K562 (cell line): Measurements from ENCODE around the gene CDK5R2. TPM values are rescaled to one million over a fixed set of nuclear protein-coding genes. Genes with fewer than 3 reads are reported as not detected.

Source experiments
- CBX1 ChIP-seq: sonication (generic); IDR thresholded peaks from 2 replicates; pipeline ENCODE4 v1.6.1; 2016; ENCODE audit warnings: antibody characterized with exemption, low read depth, mild to moderate bottlenecking
- CEBPG ChIP-seq, 3 experiments: fragments of 200-800 bp in 1 of 3; sonication (Bioruptor generic) in 1 of 3; sonication (generic) in 1 of 3; formaldehyde crosslinking in 1 of 3; IDR thresholded peaks in 2 of 3; conservative IDR thresholded peaks in 1 of 3; 2 replicates each; pipeline versions ENCODE4 v1.6.1 to v1.8.0; 2016 to 2022; ENCODE audit warnings: missing compliant biosample characterization in 2 of 3, missing genetic modification characterization in 2 of 3, mild to moderate bottlenecking in 1 of 3, missing genetic modification reagents in 1 of 3
- CEBPZ ChIP-seq: fragments of 150-350 bp; IDR thresholded peaks from 2 replicates; pipeline ENCODE4 v1.6.1; 2014; ENCODE audit warnings: low read depth, mild to moderate bottlenecking, low read length, borderline replicate concordance
- CGGBP1 ChIP-seq: fragments of 250-450 bp; sonication (Bioruptor Pico); IDR thresholded peaks from 2 replicates; pipeline ENCODE4 v1.9.0; 2021; ENCODE audit warnings: mild to moderate bottlenecking
- CHD4 ChIP-seq: fragments of 200-600 bp; sonication (generic); IDR thresholded peaks from 3 replicates; pipeline ENCODE4 v1.6.1; 2012; ENCODE audit warnings: low read depth, mild to moderate bottlenecking, mixed read lengths, low read length, inconsistent platforms; ENCODE audit not compliant: insufficient read depth, insufficient replicate concordance, poor library complexity, severe bottlenecking
- DACH1 ChIP-seq: fragments of 450-650 bp; IDR thresholded peaks from 2 replicates; pipeline ENCODE4 v1.6.1; 2018; ENCODE audit not compliant: partially characterized antibody
- ETV5 ChIP-seq: sonication (generic); formaldehyde crosslinking; IDR thresholded peaks from 2 replicates; pipeline ENCODE4 v1.4.0; 2020; ENCODE audit warnings: low read depth, mild to moderate bottlenecking, missing genetic modification reagents
- HDAC2 ChIP-seq: fragments of 450-650 bp; IDR thresholded peaks from 2 replicates; pipeline ENCODE4 v1.6.1; 2016; ENCODE audit warnings: mild to moderate bottlenecking
- NCOA1 ChIP-seq: fragments of 450-650 bp; IDR thresholded peaks from 2 replicates; pipeline ENCODE4 v1.6.1; 2016; ENCODE audit warnings: low read depth
- NFXL1 ChIP-seq: fragments of 450-650 bp; formaldehyde crosslinking; IDR thresholded peaks from 2 replicates; pipeline ENCODE4 v1.4.0; 2021; ENCODE audit warnings: mild to moderate bottlenecking
- PTRF ChIP-seq: fragments of 450-650 bp; IDR thresholded peaks from 2 replicates; pipeline ENCODE4 v1.6.1; 2016; ENCODE audit warnings: mild to moderate bottlenecking, missing genetic modification characterization, missing compliant biosample characterization
- RAD21 ChIP-seq, 2 experiments: fragments of 250-450 bp in 1 of 2; fragments of 450-650 bp in 1 of 2; sonication (Bioruptor Pico) in 1 of 2; formaldehyde crosslinking in 1 of 2; IDR thresholded peaks in 1 of 2; conservative IDR thresholded peaks in 1 of 2; 2 replicates each; pipeline versions ENCODE4 v1.4.0 to v1.8.0; 2020 to 2022; ENCODE audit warnings: mild to moderate bottlenecking in 2 of 2, moderate library complexity in 1 of 2
- SIRT6 ChIP-seq: IDR thresholded peaks from one replicate; pipeline ENCODE4 v1.6.1; 2012; ENCODE audit warnings: low read depth, mild to moderate bottlenecking, control low read depth, inconsistent platforms, low read length, moderate library complexity
- TAF7 ChIP-seq: fragments of 450-650 bp; IDR thresholded peaks from 2 replicates; pipeline ENCODE4 v1.6.1; 2016; ENCODE audit warnings: missing genetic modification characterization, missing compliant biosample characterization
- ZBTB26 ChIP-seq: fragments of 450-650 bp; formaldehyde crosslinking; IDR thresholded peaks from 2 replicates; pipeline ENCODE4 v1.4.0; 2022; ENCODE audit warnings: missing genetic modification characterization
- ZKSCAN3 ChIP-seq: fragments of 250-450 bp; sonication (Bioruptor Pico); IDR thresholded peaks from 2 replicates; pipeline ENCODE4 v1.4.0; 2020
- ZNF197 ChIP-seq: fragments of 200-800 bp; sonication (Bioruptor generic); IDR thresholded peaks from 2 replicates; pipeline ENCODE4 v1.6.1; 2016; ENCODE audit warnings: low read depth, missing genetic modification characterization, missing compliant biosample characterization
- ZNF280A ChIP-seq: fragments of 450-650 bp; IDR thresholded peaks from 2 replicates; pipeline ENCODE4 v1.6.1; 2018; ENCODE audit warnings: mild to moderate bottlenecking, low read depth; ENCODE audit not compliant: partially characterized antibody
- ZNF644 ChIP-seq: fragments of 200-800 bp; sonication (Bioruptor generic); IDR thresholded peaks from 2 replicates; pipeline ENCODE4 v1.6.1; 2016; ENCODE audit warnings: low read depth, missing genetic modification characterization, missing compliant biosample characterization
- polyA plus RNA-seq, 8 experiments: library from polyadenylated mRNA; depleted of rRNA in 4 of 8; stranded (reverse) in 5 of 8; unstranded in 3 of 8; fragments of >200 nt; fragmentation: Nextera tagmentation in 2 of 8; fragmentation: Illumina TruSeq in 1 of 8; extraction: Ambion mirVana in 2 of 8; extraction: Trizol in 1 of 8; gene quantifications; 2 replicates each; pipeline versions ENCODE4 v1.2.1 to v1.2.3, GENCODE V29; 2011 to 2014; ENCODE audit warnings: inconsistent platforms in 1 of 8, missing spikeins in 1 of 8
- total RNA-seq, 7 experiments: library from RNA; depleted of rRNA in 6 of 7; stranded (reverse); fragments of >200 nt in 6 of 7; fragmentation: Illumina TruSeq in 2 of 7; extraction: Trizol in 2 of 7; gene quantifications; 2 replicates each; pipeline versions ENCODE4 v1.2.1 to v1.2.3, GENCODE V29; 2011 to 2021; ENCODE audit warnings: low replicate concordance in 1 of 7

CDK5R2 gene
- total and polyA plus RNA-seq, 9 of the 15 experiments (the other 6 are each of a cell fraction or from before 2014, with no cell fraction given), result 0.09 TPM; not detected in 8

GRCh38 chr2:218962859-218963492 lies 3.5 kb downstream of the CDK5R2 start (continued):
- TF ChIP-seq ZNF197 (CRISPR knock-in tag), result no peak
- TF ChIP-seq ZKSCAN3 (CRISPR knock-in tag), result no peak
- 0 out of 2 replicates have a peak, but pooled peaks have one; percentile 37 for TF ChIP-seq HDAC2
- TF ChIP-seq ZNF644 (tag), result 0 out of 2 replicates have a peak, but pooled peaks have one; percentile 57
- no peak for TF ChIP-seq RAD21 (CRISPR knock-in tag; conservative IDR thresholded peaks at IDR 0.05 in 1 of 2, IDR thresholded peaks at IDR 0.05 in 1 of 2)
- TF ChIP-seq TAF7, result no peak
- TF ChIP-seq CEBPG (CRISPR knock-in tag; IDR thresholded peaks at IDR 0.05), result no peak
- TF ChIP-seq CEBPG (tag; conservative IDR thresholded peaks at IDR 0.05 in 1 of 2, IDR thresholded peaks at IDR 0.05 in 1 of 2), result no peak
- TF ChIP-seq CBX1, result no peak
- TF ChIP-seq PTRF (tag), result no peak
- no peak for TF ChIP-seq ZNF280A
- TF ChIP-seq SIRT6, result no peak
- 0 out of 2 replicates have a peak, but pooled peaks have one; percentile 20 for TF ChIP-seq ETV5 (CRISPR knock-in tag)
- TF ChIP-seq CEBPZ, result no peak
- TF ChIP-seq NFXL1 (CRISPR knock-in tag), result no peak
- no peak for TF ChIP-seq DACH1
- TF ChIP-seq CHD4, result no peak
- no peak for TF ChIP-seq CGGBP1 (CRISPR knock-in tag)
- no peak for TF ChIP-seq ZBTB26 (CRISPR knock-in tag)
- TF ChIP-seq NCOA1, result peak; percentile 76
